NCI-H748 treated with DMSO at 0.1 percent for 48 hours (cell line): ENCODE results near the gene EMX1.

Experiments used
- DNase-seq: peaks from one replicate; lab custom pipeline; 2025; lab: John Stamatoyannopoulos, UW

EMX1 gene

GRCh38 chr2:72958542-72959385 is 41.4 kb downstream of the EMX1 start:
- DNase-seq = no peak

GRCh38 chr2:72959554-72959953 is 42.2 kb downstream of the EMX1 start:
- DNase-seq = no peak

- DNase-seq = no peak
Observed at GRCh38 chr2:72959995-72960981, 43.0 kb downstream of the EMX1 start.

GRCh38 chr2:72961036-72961720 is 43.9 kb downstream of the EMX1 start:
- DNase-seq = no peak

- DNase-seq = no peak
Observed at GRCh38 chr2:72961853-72962468, 44.6 kb downstream of the EMX1 start.

GRCh38 chr2:72962911-72963310 is 45.6 kb downstream of the EMX1 start:
- no peak for DNase-seq

DNA sequence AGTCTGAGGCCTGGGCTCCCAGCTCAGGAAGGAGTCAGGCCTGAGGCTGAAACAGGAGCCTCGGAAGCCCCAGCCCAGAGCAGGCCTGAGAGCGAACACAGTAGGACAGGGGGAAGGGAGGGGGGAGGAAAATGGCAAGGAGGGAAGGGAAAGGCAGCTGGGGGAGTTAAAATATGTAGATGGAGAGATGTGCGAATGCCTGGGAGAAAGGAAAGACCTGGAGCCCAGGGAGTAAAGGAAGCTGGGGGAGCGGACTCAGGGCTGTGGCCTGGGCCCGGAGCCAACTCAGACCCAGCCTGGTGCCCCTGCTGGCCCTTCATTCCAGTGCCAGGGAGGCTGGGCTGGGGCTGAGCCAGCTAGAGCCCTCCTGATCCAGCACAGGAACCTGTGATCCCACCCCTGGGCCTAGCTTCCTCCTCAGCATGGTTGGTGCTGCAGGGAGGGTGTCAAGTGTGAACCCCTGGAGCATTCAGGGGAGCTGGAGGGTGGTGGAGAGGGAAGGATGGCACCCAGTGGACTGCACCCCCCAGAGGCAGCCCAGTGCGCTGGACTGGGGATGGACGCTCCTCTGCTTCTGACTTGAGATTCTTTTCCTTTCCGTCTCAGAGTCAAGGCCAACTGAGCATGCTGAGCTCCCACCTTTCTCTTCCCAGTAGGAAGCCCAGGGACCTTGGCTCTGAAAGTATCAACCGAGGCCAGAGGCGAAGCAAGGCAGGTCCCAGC is 46.3 kb downstream of the EMX1 start:
- no peak for DNase-seq

DNA sequence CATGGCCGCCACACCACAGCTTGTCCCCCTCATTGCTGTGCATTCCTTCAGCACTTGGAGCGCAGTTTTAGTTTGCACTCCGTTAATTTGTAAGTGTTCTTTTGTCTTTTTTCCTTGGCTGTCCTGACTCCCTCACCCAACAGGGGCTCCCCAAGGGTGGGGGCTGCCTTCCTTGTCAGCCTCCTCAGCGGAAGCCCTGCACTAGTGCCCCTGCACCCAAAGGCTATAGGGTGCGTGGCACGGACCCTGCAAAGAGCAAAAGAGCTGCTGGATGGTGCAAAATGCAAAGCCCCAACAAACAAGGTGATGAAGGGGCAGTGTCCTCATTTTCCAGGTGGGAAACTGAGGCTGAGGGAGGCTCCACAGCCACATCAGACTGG is 46.8 kb downstream of the EMX1 start:
- no peak for DNase-seq

DNA sequence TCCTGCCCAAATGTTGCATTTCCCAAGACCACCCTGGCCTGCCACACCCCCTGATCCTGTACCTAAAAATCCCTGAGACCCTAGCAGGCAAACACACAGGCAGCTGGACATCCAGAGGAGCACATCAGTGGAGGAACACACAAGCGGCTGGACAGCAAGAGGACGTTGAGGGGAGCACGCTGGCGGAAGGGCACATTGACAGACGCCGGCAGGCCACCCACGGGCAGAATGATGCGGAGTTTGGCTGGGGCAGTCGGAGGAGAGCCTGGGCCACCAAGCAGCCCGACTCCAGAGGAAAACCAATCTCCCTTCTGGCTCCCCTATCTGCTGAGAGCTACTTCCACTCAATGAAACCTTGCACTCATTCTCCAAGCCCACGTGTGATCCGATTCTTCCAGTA is 47.7 kb downstream of the EMX1 start:
- DNase-seq = no peak

DNA sequence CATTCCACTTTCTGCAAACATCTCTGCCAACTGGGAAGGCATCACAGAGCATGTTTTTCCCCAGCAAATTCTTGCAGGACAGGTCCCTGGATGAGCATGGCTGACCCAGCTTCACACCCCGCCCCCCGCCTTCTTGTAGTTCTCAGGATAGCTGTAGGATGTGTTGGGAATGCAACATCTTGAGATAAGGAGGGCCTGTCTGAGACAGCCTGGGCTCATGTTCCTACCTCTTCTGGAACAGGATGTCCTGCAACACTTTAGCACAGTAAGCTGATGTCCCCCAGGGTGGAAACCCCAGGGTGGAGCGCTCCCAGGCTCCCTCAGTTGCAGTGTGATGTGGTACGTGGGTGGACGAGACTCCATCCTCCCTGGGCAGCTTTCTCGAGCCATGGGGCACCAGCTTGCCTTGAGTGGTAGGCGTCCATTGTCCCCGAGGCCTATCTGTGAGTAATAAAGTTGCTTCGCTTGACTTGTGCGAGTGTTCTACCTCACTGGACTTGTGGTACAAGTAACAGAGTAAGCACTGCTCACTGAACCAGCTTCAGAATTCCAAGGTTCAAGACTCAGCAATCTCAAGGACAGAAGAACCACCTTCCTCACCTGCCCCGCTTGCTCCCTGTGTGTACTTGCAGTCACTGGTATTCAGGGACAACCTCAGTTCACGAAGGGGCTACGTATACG is 48.6 kb downstream of the EMX1 start:
- DNase-seq = no peak

DNA sequence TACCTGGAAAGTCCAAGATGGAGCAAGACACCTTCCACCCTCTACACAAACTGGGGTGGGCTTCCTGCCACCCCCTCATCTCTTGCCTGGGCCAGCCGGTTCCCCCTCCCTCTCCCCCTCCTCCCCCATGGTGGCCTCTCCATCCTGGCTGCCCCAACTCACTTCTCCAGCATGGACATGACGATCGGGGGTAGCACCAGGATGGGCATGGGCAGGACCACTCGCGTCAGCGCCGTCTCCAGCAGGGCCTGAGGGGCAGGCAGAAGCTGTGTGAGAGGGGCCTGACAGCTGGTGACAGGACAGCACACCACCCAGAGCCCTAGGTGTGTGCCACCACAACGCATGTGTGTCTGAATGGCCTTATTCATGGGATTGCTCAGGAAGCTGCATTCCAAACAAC is 51.0 kb downstream of the EMX1 start:
- DNase-seq = no peak

DNA sequence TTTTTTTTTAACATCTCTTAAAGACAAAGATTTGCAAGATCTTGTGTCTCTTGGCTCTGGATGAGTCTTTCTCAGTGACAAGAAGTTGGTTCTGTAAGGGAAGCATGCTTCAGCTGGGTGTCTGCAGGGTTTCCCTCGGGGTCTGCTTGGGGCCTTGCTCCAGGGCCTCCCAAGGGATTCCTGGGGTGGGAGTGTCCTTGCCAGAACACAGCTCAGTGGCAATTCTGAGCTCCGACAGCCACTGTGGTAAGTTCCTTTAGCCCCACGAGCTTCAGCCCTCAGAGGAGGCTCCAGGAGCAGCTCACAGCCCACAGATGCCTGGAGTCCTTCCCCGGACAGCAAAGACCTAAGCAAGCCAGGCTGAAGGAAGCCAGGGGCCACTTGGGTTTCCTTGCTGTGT is 52.4 kb downstream of the EMX1 start:
- no peak for DNase-seq

DNA sequence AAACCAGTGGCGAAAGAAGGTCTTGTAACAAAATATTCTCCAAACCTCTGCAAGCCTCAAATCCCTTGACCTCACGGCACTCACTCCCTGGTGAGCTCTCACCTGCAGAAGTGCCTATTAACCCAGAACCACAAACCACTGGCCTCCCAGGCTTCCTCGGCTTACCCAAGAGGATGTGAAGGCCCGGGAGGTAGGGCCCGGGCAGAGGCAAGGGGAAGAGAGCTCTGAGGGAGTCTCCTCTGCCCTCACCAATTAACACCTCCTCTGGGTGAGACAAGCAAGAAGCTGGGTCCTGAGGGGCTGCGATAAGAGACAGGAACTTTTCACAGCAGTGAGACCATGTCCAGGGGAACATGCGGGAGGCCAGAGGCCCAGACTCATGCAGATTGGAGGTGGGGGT is 53.7 kb downstream of the EMX1 start:
- no peak for DNase-seq

DNA sequence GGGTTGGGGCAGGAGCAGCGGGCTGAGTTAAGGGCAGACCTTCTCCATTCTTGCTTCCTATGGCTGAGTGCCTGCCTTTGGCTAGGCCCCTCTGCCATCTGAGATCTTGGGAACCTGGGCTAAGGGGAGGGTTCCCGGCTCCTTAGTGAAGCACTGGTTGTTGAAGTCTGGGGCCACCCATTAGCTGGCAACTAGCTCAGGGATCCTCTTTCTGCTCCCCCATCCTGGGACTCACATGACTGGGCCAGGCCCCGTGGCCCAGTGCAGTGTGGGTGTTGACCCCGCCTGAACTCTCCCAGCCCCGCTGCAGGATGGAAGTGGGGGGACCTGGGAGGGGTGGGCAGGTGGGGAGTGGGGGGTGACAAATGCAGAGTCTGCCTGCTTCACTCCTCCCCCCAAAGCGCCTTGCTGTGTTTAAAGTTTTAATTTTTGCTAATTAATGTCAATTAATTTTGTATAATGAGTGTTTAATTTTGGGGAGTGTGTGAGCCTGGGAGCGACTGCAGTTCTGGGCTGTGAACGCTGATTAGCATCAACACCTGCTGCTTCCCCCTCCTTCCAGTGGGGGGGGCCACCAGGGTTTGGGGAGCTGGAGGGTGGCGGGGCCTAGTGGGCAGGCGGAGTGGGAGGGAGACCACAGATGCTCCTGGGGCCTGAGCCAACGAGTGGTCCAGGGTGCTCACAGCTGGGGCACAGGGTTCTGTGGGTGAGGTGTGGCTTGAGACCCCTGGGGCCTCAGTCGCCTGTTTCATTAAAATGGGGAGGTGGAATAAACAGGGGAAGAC is 55.2 kb downstream of the EMX1 start:
- DNase-seq = no peak

GRCh38 chr2:72973137-72973535 is 55.8 kb downstream of the EMX1 start:
- DNase-seq = no peak

DNA sequence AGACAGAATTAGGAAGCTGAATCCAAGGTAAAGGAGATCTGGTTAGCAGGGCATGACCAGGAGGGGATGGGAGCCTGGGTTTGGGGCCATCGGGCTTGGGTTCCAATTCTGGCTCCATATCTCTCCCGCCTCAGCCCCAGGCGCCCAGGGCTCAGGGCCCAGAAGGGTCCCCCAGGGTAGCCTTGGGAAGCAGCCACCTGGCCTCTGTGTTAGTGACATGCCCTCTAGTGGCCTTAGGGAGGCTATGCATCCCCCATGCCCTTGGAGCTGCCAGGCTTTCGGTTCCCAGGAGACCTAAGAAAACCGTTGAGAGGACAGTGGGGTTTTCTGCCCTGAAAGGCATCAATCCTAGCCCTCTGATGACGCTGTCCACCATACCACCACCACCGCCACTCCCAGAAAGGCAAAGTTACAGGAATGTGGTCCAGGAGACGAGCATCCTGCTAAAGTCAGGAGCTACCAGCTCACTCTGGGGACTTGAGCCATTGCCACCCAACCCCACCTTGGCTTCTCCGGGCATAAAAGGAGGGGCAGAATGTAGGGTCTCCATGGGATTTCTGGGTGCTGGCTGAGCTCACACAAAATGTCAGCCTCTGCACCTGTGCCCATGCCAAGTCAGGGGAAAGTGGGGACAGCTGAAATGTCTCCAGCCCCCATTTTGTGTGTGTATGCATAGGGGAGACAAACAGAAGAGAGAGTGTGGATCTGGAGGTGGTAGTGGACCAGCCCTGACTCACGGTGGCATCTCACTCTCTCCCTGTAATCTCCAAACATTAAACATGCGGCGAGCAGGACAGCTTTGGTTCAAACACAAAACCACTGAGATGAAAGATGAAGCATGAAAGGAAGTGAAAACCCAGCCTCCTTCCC is 56.5 kb downstream of the EMX1 start:
- DNase-seq = peak; percentile 2

- DNase-seq = no peak
Observed at GRCh38 chr2:72974436-72974754, 57.1 kb downstream of the EMX1 start.

DNA sequence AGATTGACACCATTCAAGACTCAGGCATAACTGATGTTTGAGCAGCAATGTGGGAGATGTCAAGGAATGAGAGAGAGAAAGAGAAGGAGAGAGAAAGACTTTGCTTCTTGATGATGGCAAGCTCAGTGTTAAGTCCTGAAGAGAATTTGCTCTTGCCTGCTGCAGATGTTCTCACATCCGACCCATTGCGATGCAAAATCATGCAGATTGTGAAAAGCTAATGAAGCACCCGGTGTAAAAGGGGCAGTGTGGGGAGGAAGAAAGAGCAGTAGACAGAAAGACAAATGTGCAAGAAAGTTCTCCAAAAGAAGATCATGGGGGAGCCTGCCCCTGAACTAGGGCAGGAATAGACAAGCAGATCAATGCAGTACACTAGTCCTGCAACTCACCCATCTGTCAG is 57.7 kb downstream of the EMX1 start:
- no peak for DNase-seq

DNA sequence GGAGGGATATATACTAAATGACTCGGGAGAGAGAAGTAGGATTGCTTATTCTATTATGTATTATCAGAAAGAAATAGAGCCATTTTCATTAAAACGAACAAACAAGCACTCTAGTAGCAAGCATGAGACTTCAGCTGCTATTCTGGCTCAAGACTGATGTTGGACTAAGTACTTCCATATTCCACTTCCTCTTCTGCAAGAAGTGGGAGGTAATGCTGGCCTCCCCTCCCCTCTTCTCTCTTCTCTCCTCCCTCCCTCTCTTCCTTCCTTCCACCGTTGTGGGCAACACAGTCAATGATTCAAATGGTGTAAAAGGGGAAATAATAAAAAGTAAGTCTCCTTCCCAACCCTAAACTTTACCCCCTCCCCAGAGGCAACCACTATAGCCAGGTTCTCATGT is 62.6 kb downstream of the EMX1 start:
- DNase-seq = no peak
